CD4-positive, alpha-beta T cell treated with Interferon alpha-2 for 1 hour (primary cell): ENCODE measurements around the gene LRTM2.
"Not testable (repeated sequence)": the region's sequence is repeated elsewhere in the genome, so short reads cannot be mapped to it uniquely, and the experiment has no call there.

Experiments
- DNase-seq, 2 donors: peaks; one replicate each; pipeline ENCODE4 v3.0.0-alpha.2; 2020 to 2022

LRTM2 gene

GRCh38 chr12:1812650-1813302 is 7.6 kb upstream of the LRTM2 start:
- DNase-seq, result peak; percentile 16 to 34

- no peak for DNase-seq
Observed at GRCh38 chr12:1814266-1814665, 6.1 kb upstream of the LRTM2 start.

GRCh38 chr12:1815108-1815507 is 5.3 kb upstream of the LRTM2 start:
- no peak for DNase-seq

GRCh38 chr12:1815814-1816729 is 4.3 kb upstream of the LRTM2 start:
- DNase-seq, result no peak

- DNase-seq, result no peak
Observed at GRCh38 chr12:1816730-1817348, 3.5 kb upstream of the LRTM2 start.

GRCh38 chr12:1817928-1818327 is 2.4 kb upstream of the LRTM2 start:
- not testable (repeated sequence) for DNase-seq

- no peak for DNase-seq
Observed at GRCh38 chr12:1819050-1819449, 1.3 kb upstream of the LRTM2 start.

GRCh38 chr12:1819571-1819970 is 794 bp upstream of the LRTM2 start:
- no peak for DNase-seq

- no peak for DNase-seq
Observed at GRCh38 chr12:1820896-1821291, 529 bp downstream of the LRTM2 start.

- DNase-seq, result no peak
Observed at GRCh38 chr12:1821805-1822204, 1.4 kb downstream of the LRTM2 start.

- DNase-seq, result no peak
Observed at GRCh38 chr12:1822699-1823098, 2.3 kb downstream of the LRTM2 start.

- DNase-seq, result no peak
Observed at GRCh38 chr12:1823237-1823636, 2.9 kb downstream of the LRTM2 start.

GRCh38 chr12:1825382-1826102 is 5.2 kb downstream of the LRTM2 start:
- no peak for DNase-seq

GRCh38 chr12:1826401-1826800 is 6.0 kb downstream of the LRTM2 start:
- no peak for DNase-seq

GRCh38 chr12:1826867-1827705 is 6.7 kb downstream of the LRTM2 start:
- no peak for DNase-seq

GRCh38 chr12:1827826-1828805 is 7.8 kb downstream of the LRTM2 start:
- no peak for DNase-seq

- DNase-seq, result no peak
Observed at GRCh38 chr12:1828856-1829255, 8.5 kb downstream of the LRTM2 start.

GRCh38 chr12:1829306-1829900 is 9.0 kb downstream of the LRTM2 start:
- no peak for DNase-seq

GRCh38 chr12:1830401-1830845 is 10.1 kb downstream of the LRTM2 start:
- no peak for DNase-seq
